ENCODE measurements around the gene ZNF23.

ZNF23 gene

DNA sequence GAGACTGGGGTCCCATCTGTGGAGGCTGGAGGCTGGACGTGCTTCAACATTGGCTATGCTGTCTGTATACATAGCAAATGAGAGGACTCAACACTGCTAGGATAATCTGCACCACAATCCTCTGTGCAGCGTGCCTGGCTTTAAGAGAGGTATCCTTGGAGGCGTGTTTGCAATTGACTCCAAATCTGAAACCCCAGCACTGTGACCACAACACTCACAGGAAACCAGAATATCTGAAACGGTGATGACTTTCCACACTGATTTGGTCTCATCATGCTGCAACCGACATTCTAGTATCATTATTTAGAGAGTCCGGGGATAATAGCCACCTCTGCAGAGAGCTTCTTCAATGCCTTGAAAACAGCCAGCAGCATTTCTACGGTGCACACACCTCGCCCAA lies 55.3 kb downstream of the ZNF23 start:
- H3K4me3 ChIP-seq (ENCODE audit: low read depth, low read length): no peak overlapping the region
- TF ChIP-seq, protein P1, sequence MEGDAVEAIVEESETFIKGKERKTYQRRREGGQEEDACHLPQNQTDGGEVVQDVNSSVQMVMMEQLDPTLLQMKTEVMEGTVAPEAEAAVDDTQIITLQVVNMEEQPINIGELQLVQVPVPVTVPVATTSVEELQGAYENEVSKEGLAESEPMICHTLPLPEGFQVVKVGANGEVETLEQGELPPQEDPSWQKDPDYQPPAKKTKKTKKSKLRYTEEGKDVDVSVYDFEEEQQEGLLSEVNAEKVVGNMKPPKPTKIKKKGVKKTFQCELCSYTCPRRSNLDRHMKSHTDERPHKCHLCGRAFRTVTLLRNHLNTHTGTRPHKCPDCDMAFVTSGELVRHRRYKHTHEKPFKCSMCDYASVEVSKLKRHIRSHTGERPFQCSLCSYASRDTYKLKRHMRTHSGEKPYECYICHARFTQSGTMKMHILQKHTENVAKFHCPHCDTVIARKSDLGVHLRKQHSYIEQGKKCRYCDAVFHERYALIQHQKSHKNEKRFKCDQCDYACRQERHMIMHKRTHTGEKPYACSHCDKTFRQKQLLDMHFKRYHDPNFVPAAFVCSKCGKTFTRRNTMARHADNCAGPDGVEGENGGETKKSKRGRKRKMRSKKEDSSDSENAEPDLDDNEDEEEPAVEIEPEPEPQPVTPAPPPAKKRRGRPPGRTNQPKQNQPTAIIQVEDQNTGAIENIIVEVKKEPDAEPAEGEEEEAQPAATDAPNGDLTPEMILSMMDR (IDR thresholded peaks at IDR 0.05; ENCODE audit: insufficient read depth, low read length, missing control alignments): no peak
- no peak for DNase-seq (ENCODE audit: low read depth, low spot score)
- CTCF ChIA-PET: interaction anchor here (2.7 to 17.3 kb wide), 3 partner anchors 84 to 204 kb away, joined by 8 to 353 read pairs (median 173); partner anchors contain the start of gene ZNF19
- POLR2A ChIA-PET: no interaction called here

DNA sequence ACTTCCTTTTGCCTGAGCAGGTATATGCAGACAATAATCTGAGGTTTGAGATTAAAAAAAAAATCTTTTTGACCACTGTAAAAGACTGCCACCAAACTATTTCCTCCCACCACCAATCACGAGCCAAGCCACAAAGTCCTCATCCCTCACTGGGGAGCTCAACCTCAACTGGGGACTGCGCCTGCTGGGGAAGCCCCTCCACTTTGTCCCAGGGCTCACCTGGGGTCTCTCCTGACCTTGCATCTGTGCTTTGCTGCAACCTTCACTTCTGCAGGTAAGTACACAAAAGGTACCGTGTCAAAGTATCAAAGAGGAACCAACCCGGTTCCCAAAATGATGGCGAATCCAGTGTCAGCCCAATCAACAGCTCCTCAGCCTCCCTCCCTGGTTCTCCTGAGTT lies 55.7 kb downstream of the ZNF23 start:
- POLR2A ChIA-PET: no interaction called here
- H3K4me3 ChIP-seq (ENCODE audit: low read depth, low read length): no peak overlapping the region
- TF ChIP-seq, protein P1 (IDR thresholded peaks at IDR 0.05; ENCODE audit: insufficient read depth, low read length, missing control alignments): no peak
- no peak for DNase-seq (ENCODE audit: low read depth, low spot score)
- CTCF ChIA-PET: interaction anchor here (2.7 to 17.3 kb wide), 3 partner anchors 85 to 204 kb away, joined by 8 to 353 read pairs (median 173); partner anchors contain the start of gene ZNF19

DNA sequence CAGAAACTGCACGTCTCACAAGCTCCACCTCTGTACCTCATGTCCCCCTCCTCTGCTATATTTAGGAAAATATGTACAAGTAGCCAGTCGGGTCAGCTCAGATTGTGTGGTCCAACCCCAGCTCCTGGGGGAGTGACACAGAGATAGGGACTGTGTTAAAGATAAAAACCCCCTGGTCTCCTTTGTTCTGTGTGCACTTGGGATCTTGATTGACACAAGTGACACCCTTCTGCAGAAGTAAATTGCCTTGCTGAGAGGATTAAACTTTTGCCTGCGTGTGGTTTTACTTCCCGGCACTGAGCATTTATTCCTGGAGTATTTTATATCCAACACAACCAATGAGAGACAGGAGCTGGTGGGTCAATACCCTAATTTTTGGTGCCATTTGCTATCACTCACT lies 57.7 kb downstream of the ZNF23 start:
- ChIA-PET CTCF (interaction anchor here (1.8 to 2.0 kb wide), 2 partner anchors 8 to 96 kb away, joined by 5 to 11 read pairs; no protein-coding TSS in a partner anchor), POLR2A (no interaction called here)
- H3K4me3 ChIP-seq (ENCODE audit: low read depth, low read length): no peak overlapping the region
- DNase-seq (ENCODE audit: low read depth, low spot score): no peak
- TF ChIP-seq, protein P1 (IDR thresholded peaks at IDR 0.05; ENCODE audit: insufficient read depth, low read length, missing control alignments): no peak

DNA sequence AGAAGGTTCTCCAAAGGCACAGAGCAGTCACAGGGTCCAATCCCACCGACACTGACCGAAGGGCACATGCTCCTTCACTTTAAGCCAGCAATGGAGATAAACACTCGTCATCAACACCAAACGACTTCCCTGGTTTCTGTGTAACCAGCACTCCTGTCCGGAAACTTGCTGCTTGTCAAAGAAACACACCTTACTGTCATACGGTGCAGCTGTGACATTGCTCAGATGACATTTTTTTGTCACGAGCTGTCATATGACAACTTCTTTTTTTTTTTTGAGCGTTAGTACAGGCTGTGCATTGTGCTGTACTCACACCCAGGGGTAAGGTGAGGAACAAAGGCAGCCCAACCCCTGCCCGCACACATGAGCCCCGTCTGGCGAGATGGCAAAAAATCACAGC lies 59.4 kb downstream of the ZNF23 start:
- no peak overlapping the region for H3K4me3 ChIP-seq (ENCODE audit: low read depth, low read length)
- TF ChIP-seq, protein P1 (IDR thresholded peaks at IDR 0.05; ENCODE audit: insufficient read depth, low read length, missing control alignments): no peak
- no peak for DNase-seq (ENCODE audit: low read depth, low spot score)
- CTCF ChIA-PET: interaction anchor here (1.4 to 2.0 kb wide), 3 partner anchors 9 to 97 kb away, joined by 5 to 11 read pairs (median 5); no protein-coding TSS in a partner anchor
- POLR2A ChIA-PET: no interaction called here

DNA sequence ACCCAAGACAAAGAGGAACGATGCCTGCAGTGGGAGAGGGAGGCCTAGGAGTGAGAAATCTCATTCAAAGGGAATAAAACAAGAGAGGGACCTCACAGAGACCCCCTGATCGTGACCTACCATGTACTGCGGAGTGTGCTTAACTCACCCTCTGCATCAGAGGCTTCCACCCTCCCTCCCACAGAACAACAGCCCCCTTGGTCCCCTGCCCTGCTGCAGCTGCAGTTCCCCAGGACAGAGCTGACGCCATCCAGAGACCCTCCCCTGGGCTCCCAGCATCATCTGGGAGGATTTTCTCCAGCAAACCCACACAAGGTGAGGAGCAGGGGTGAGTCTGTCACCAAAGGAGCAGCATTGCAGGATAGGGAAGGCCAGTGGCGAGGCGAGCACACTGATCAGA lies 60.0 kb downstream of the ZNF23 start:
- ChIA-PET POLR2A (no interaction called here), CTCF (interaction anchor here (1.4 kb wide), 1 partner anchor 10 kb away, joined by 5 read pairs; no protein-coding TSS in a partner anchor)
- DNase-seq (ENCODE audit: low read depth, low spot score): no peak
- TF ChIP-seq, protein P1 (IDR thresholded peaks at IDR 0.05; ENCODE audit: insufficient read depth, low read length, missing control alignments): no peak
- no peak overlapping the region for H3K4me3 ChIP-seq (ENCODE audit: low read depth, low read length)

DNA sequence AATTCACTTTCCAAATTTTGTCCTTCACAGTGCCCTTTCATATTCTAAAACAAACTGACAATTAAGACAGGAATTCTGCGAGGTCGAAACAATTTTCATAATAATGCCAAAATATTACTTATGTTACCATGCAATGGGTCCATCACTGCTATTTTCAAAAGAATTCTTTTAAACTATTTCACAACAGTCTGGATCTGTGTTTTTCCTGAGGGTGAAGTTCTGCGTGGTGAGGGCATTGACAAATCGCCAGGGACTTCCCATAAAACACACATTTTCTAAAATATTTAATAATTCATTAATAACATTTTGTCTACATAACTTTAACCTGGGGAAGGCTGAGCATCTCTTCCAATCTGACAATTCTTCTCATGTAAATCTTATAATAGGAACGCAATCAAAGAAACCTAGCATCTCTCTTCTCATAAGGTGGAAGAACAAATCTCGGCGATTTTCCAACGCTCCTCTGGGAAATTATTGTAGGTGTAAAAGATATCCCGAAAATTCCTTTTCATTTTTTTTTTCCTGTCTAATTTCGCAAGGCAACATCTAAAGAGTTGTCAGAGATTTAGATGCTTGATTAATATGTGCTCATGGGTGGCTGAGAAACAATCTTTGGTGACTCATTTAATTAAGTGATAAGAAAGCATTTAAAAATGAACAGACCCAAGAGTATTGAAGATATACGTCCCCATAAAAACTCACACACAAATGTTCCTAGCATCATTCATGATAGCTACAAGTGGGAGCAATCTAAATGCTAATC lies 62.1 kb downstream of the ZNF23 start:
- H3K4me3 ChIP-seq (ENCODE audit: low read depth, low read length): no peak overlapping the region
- CTCF ChIA-PET: interaction anchor here (1.5 kb wide), 1 partner anchor 13 kb away, joined by 4 read pairs; no protein-coding TSS in a partner anchor
- TF ChIP-seq, protein P1 (IDR thresholded peaks at IDR 0.05; ENCODE audit: insufficient read depth, low read length, missing control alignments): no peak
- POLR2A ChIA-PET: no interaction called here
- DNase-seq (ENCODE audit: low read depth, low spot score): no peak

Measured in AG04449 (cell line).